Suprapubic skin (tissue), 4 donors: ENCODE measurements around the gene MSH6. TPM values are rescaled to one million over a fixed set of nuclear protein-coding genes. Genes with fewer than 3 reads are reported as not detected.

Experiments used
- DNase-seq, 2 donors: peaks; one replicate each; pipeline ENCODE4 v3.0.0-alpha.2; 2019; ENCODE audit warnings: low spot score in 2 of 2
- H3K27ac ChIP-seq: fragments of 200-600 bp; sonication (generic); one replicate; pipeline ENCODE4 v1.5.1; 2019
- H3K27me3 ChIP-seq: fragments of 200-600 bp; sonication (generic); one replicate; pipeline ENCODE4 v1.5.1; 2019
- H3K36me3 ChIP-seq: fragments of 200-600 bp; sonication (generic); one replicate; pipeline ENCODE4 v1.5.1; 2019
- H3K4me1 ChIP-seq: fragments of 200-600 bp; sonication (generic); one replicate; pipeline ENCODE4 v1.5.1; 2019
- H3K4me3 ChIP-seq: fragments of 200-600 bp; sonication (generic); one replicate; pipeline ENCODE4 v1.5.1; 2019; ENCODE audit warnings: mild to moderate bottlenecking
- H3K9me3 ChIP-seq: fragments of 200-600 bp; sonication (generic); one replicate; pipeline ENCODE4 v1.5.1; 2019
- EP300 ChIP-seq: sonication (generic); formaldehyde crosslinking; IDR thresholded peaks from one replicate; pipeline ENCODE4 v1.6.1; 2017; ENCODE audit warnings: antibody characterized with exemption
- POLR2A ChIP-seq, 2 donors: fragments of 450-650 bp; IDR thresholded peaks; one replicate each; pipeline ENCODE4 v1.6.1; 2017; ENCODE audit warnings: antibody characterized with exemption in 2 of 2, mild to moderate bottlenecking in 2 of 2, moderate library complexity in 2 of 2
- POLR2AphosphoS5 ChIP-seq, 3 donors: sonication (generic); formaldehyde crosslinking; IDR thresholded peaks; one replicate each; pipeline ENCODE4 v1.6.1; 2017; ENCODE audit warnings: antibody characterized with exemption in 3 of 3
- WGBS: methylation state at CpG from one replicate; pipeline ENCODE4 v1.1.5; 2018; 5-methylcytosine and 5-hydroxymethylcytosine counted together
- total RNA-seq, 4 donors: library from RNA; depleted of rRNA; stranded (reverse); fragments of >200 nt; gene quantifications; one replicate each; pipeline ENCODE4 v1.1.0, GENCODE V29; 2016
- TF ChIP-seq, protein P1 (sequence below), 2 donors: fragments of 200-600 bp in 1 of 2; fragments of 450-650 bp in 1 of 2; sonication (generic) in 1 of 2; IDR thresholded peaks; one replicate each; pipeline ENCODE4 v1.5.1; 2016 to 2019; ENCODE audit warnings: antibody characterized with exemption in 2 of 2, mild to moderate bottlenecking in 1 of 2, moderate library complexity in 1 of 2

MSH6 gene
- total RNA-seq, 4 donors from 2014 or later = 17.7 to 27.3 (median 26.1) TPM

DNA sequence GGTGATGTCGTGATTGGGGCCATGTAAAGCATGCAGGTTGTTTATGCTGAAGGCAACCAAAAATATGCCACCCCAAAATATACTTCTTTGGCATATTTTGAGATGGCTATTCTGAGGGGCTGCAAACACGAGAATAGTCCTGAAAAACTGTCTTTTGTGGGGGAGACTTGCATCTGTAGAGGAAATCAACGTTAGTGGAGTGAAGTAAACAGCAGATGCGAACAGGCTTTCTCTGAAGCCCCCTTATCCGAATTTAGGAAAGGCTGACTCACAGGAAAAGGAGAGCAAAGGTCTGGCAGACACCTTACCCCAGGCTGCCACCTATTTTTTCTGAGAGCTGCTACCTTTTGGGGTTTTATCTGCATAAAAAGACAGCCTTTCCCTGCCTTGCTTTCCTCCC, 44.6 kb upstream of the MSH6 start:
- no peaks in the 10 kb centered on the region for H3K36me3 ChIP-seq
- TF ChIP-seq POLR2A (IDR thresholded peaks at IDR 0.05) = no peak
- TF ChIP-seq, protein P1, sequence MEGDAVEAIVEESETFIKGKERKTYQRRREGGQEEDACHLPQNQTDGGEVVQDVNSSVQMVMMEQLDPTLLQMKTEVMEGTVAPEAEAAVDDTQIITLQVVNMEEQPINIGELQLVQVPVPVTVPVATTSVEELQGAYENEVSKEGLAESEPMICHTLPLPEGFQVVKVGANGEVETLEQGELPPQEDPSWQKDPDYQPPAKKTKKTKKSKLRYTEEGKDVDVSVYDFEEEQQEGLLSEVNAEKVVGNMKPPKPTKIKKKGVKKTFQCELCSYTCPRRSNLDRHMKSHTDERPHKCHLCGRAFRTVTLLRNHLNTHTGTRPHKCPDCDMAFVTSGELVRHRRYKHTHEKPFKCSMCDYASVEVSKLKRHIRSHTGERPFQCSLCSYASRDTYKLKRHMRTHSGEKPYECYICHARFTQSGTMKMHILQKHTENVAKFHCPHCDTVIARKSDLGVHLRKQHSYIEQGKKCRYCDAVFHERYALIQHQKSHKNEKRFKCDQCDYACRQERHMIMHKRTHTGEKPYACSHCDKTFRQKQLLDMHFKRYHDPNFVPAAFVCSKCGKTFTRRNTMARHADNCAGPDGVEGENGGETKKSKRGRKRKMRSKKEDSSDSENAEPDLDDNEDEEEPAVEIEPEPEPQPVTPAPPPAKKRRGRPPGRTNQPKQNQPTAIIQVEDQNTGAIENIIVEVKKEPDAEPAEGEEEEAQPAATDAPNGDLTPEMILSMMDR (IDR thresholded peaks at IDR 0.05) = no peak
- TF ChIP-seq EP300 = no peak
- TF ChIP-seq POLR2AphosphoS5 (IDR thresholded peaks at IDR 0.05) = no peak
- no peaks in the 10 kb centered on the region for H3K4me1 ChIP-seq
- DNase-seq = no peak
- H3K9me3 ChIP-seq = no peaks in the 10 kb centered on the region
- 83% methylated on average over 5 of the region's 5 CpGs for WGBS
- H3K4me3 ChIP-seq = no peak overlapping the region
- H3K27ac ChIP-seq = no peak overlapping the region
- H3K27me3 ChIP-seq = peaks cover 6% of the 10 kb centered on the region

DNA sequence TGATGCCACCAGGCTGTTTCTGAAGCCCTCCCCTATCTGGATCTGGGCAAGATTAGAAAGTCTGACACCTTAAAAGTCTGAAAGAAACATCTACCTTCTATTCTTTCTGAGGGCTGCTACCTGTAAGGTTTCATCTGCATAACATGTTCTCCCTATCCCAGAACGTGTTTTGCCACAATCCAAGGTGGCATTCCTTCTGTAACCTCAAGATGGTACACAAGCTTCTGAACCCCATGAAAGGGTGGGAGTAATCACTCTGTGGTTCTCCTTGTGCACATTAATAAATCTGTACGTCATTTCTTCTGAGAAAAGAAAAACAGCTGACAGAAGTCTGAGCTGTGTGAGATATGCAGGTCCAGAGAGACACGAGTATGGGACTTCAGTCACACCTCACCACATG, 41.8 kb upstream of the MSH6 start:
- no peak overlapping the region for H3K27ac ChIP-seq
- no peak for DNase-seq
- no peaks in the 10 kb centered on the region for H3K4me1 ChIP-seq
- peaks cover 6% of the 10 kb centered on the region for H3K27me3 ChIP-seq
- TF ChIP-seq POLR2A (IDR thresholded peaks at IDR 0.05) = no peak
- TF ChIP-seq, protein P1 (IDR thresholded peaks at IDR 0.05) = no peak
- no peak for TF ChIP-seq EP300
- TF ChIP-seq POLR2AphosphoS5 (IDR thresholded peaks at IDR 0.05) = no peak
- no peak overlapping the region for H3K4me3 ChIP-seq
- WGBS = 60% methylated on average over 3 of the region's 3 CpGs
- no peaks in the 10 kb centered on the region for H3K36me3 ChIP-seq
- no peaks in the 10 kb centered on the region for H3K9me3 ChIP-seq

DNA sequence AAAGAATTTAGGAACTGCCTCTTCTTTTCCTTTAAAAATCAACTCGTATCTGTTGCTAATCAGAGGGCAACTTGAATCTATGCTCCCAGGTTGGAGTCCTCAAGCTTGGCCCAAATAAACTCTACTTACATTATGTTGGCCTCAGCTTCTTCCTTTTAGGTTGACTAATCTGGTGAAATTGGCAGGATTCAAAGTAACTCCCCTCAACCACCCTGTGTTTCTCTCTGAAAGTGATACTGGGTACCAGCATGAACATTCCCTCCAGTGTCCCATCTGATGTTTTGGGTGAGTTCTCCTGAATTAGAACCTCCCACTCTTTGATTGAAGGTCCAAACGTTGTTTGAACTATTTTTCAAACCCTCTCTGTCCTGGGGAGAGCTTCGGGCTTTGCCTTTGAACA, 41.3 kb upstream of the MSH6 start:
- WGBS = 60% methylated on average over 3 of the region's 3 CpGs
- no peak for DNase-seq
- Histone ChIP-seq H3K4me1 (no peaks in the 10 kb centered on the region), H3K27me3 (peaks cover 6% of the 10 kb centered on the region), H3K27ac (no peak overlapping the region), H3K4me3 (no peak overlapping the region), H3K9me3 (no peaks in the 10 kb centered on the region), H3K36me3 (no peaks in the 10 kb centered on the region)
- TF ChIP-seq POLR2A (IDR thresholded peaks at IDR 0.05) (no peak), EP300 (no peak)

DNA sequence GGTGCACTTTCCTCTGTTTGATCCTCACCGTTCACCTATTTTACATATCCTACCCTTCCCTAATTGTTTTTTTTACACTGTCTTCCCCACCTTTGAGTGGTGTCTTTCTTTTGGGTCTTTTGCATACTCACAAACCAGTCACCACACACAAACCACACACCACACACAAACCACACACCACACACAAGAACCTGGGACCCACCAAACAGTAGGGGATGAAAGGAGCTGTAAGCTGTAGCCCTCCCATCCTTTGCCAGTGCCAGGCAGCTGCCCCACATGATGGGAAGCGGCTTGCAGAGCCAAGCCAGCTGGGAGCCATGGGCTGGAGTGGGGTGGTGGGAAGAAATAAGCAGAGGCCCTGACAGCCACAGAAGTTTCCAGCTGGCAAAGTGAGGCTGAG, 38.9 kb upstream of the MSH6 start:
- H3K4me1 ChIP-seq = no peaks in the 10 kb centered on the region
- no peaks in the 10 kb centered on the region for H3K36me3 ChIP-seq
- H3K4me3 ChIP-seq = no peak overlapping the region
- H3K9me3 ChIP-seq = peaks cover 13% of the 10 kb centered on the region
- no peak overlapping the region for H3K27ac ChIP-seq
- 83% methylated on average over 2 of the region's 2 CpGs for WGBS
- H3K27me3 ChIP-seq = peaks cover 6% of the 10 kb centered on the region
- TF ChIP-seq, protein P1 (IDR thresholded peaks at IDR 0.05) = no peak
- TF ChIP-seq EP300 (no peak), POLR2A (IDR thresholded peaks at IDR 0.05) (no peak), POLR2AphosphoS5 (IDR thresholded peaks at IDR 0.05) (no peak)
- no peak for DNase-seq

DNA sequence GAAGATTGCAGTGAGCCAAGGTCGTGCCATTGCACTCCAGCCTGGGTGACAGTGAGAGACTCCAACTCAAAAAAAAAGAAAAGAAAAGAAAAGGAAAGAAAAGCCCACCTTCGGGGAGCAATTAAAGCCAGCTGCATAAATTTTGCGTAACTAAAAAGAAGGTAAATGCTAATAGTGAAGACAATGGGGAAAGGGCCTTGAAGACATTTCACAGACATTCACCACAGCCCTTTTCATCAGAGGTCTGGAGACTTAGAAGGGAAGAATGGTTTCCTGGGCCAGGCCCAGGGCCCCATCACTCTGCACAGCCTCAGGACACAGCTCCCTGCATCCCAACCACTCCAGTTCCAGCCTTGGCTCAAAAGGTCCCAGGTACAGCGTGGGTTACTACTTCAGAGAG, 35.1 kb upstream of the MSH6 start:
- WGBS = 87% methylated on average over 4 of the region's 4 CpGs
- Histone ChIP-seq H3K9me3 (peaks cover 13% of the 10 kb centered on the region), H3K27ac (no peak overlapping the region), H3K27me3 (peaks cover 1% of the 10 kb centered on the region), H3K36me3 (no peaks in the 10 kb centered on the region), H3K4me3 (no peak overlapping the region), H3K4me1 (peaks cover 5% of the 10 kb centered on the region)
- no peak for DNase-seq
- TF ChIP-seq POLR2AphosphoS5 (IDR thresholded peaks at IDR 0.05) (no peak), POLR2A (IDR thresholded peaks at IDR 0.05) (no peak), EP300 (no peak)
- TF ChIP-seq, protein P1 (IDR thresholded peaks at IDR 0.05) = no peak

DNA sequence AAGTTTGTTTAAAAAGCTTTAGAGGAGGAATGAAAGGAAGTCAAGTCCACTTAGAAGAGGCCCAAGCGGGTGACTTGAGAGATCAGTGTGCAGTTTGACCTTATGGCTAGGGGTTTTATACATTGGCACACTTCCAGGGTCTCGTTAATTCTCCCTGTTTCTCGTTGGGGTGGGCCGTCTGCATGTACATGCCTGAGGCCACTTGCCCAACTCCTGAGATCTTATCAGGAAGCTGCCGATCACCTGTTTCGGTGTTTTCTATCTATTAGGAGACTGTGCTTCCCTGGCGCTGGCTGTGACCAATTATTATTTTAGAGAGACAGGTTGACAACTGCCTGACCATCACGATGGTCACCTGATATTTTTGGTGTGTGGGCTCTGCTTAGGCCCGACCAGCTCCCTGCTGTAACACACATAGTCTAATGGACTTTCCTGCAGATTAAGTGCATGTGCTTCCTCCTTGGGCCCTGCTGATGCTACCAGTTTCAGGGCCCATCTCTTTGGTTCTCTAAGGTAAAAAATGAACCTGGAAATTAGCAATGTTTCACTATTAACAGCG, 31.0 kb upstream of the MSH6 start:
- H3K27ac ChIP-seq = peak overlapping the region; percentile 19

More for the DNA sequence above, 31.0 kb upstream of the MSH6 start:
- peaks cover 12% of the 10 kb centered on the region for H3K4me1 ChIP-seq
- H3K36me3 ChIP-seq = no peaks in the 10 kb centered on the region
- no peak for TF ChIP-seq POLR2AphosphoS5 (IDR thresholded peaks at IDR 0.05)
- TF ChIP-seq POLR2A (IDR thresholded peaks at IDR 0.05) = no peak
- TF ChIP-seq EP300 = no peak
- TF ChIP-seq, protein P1 (IDR thresholded peaks at IDR 0.05) = no peak
- H3K9me3 ChIP-seq = peaks cover 12% of the 10 kb centered on the region
- WGBS = 59% methylated on average over 10 of the region's 10 CpGs
- H3K27me3 ChIP-seq = no peaks in the 10 kb centered on the region
- no peak overlapping the region for H3K4me3 ChIP-seq
- no peak for DNase-seq
